Endothelial cell of umbilical vein (primary cell): ENCODE data around the gene ACSL6. TPM values are rescaled to one million over a fixed set of nuclear protein-coding genes. Genes with fewer than 3 reads are reported as not detected.

ENCODE experiments used
- BruUV-seq: library from RNA; stranded (reverse); fragments of 400-500 nt; replicated peaks from 2 replicates; lab custom pipeline; 2021; lab: Mats Ljungman, UMichigan
- CTCF ChIA-PET: fragments of 300-600, 350-600 bp; sonication (Branson Sonifier 250); formaldehyde crosslinking; loops from one replicate; lab custom pipeline; 2021; ENCODE audit warnings: antibody characterized with exemption, inconsistent platforms; lab: Charles Lee
- POLR2A ChIA-PET: fragments of 300-600, 350-600 bp; sonication (Branson Sonifier 250); formaldehyde crosslinking; loops from one replicate; lab custom pipeline; 2021; ENCODE audit warnings: antibody characterized with exemption, inconsistent platforms; lab: Charles Lee
- DNase-seq: peaks from one replicate; pipeline ENCODE4 v3.0.0-alpha.2; 2011; ENCODE audit warnings: low read depth, low spot score
- FAIRE-seq: peaks from 2 replicates; lab custom pipeline; 2011; peaks lifted over from hg19 to GRCh38; lab: Jason Lieb, UNC
- H2AFZ ChIP-seq: 2 replicates; pipeline ENCODE4 v1.6.0; 2012; ENCODE audit warnings: low read depth, low read length, control low read depth, inconsistent platforms
- H3K27ac ChIP-seq: 2 replicates; pipeline ENCODE4 v1.5.1; 2011; ENCODE audit warnings: low read depth, mild to moderate bottlenecking, control low read depth, low read length, moderate library complexity; ENCODE audit not compliant: insufficient read depth
- H3K27me3 ChIP-seq, 2 experiments: 2 replicates each; pipeline versions ENCODE4 v1.6.0 to v1.6.1; 2011; ENCODE audit warnings: low read length in 2 of 2, mixed read lengths in 1 of 2; ENCODE audit not compliant: control insufficient read depth in 2 of 2, insufficient read depth in 2 of 2
- H3K36me3 ChIP-seq, 2 experiments: 2 replicates in 1 of 2; 3 replicates in 1 of 2; pipeline ENCODE4 v1.5.1; 2011; ENCODE audit warnings: low read length in 2 of 2, mild to moderate bottlenecking in 1 of 2, moderate library complexity in 1 of 2; ENCODE audit not compliant: control insufficient read depth in 2 of 2, insufficient read depth in 2 of 2; ENCODE audit errors: extremely low read depth in 1 of 2
- H3K4me1 ChIP-seq: 3 replicates; pipeline ENCODE4 v1.5.1; 2011; ENCODE audit warnings: mild to moderate bottlenecking, low read length; ENCODE audit not compliant: control insufficient read depth, insufficient read depth; ENCODE audit errors: extremely low read depth
- H3K4me2 ChIP-seq: 2 replicates; pipeline ENCODE4 v1.6.1; 2011; ENCODE audit warnings: low read length, control low read depth, mixed read lengths; ENCODE audit not compliant: insufficient read depth
- H3K4me3 ChIP-seq, 3 experiments: fragments of 200-600 bp in 1 of 3; sonication (generic), shearing (Covaris generic) in 1 of 3; replicated peaks in 1 of 3; 2 replicates each; pipeline ENCODE4 v1.5.1; 2011 to 2016; ENCODE audit warnings: control low read depth in 3 of 3, low read length in 3 of 3, mild to moderate bottlenecking in 2 of 3, inconsistent platforms in 1 of 3, low read depth in 1 of 3, moderate library complexity in 1 of 3; ENCODE audit not compliant: insufficient read depth in 1 of 3
- H3K79me2 ChIP-seq: 2 replicates; pipeline ENCODE4 v1.6.0; 2012; ENCODE audit warnings: low read length, inconsistent platforms; ENCODE audit not compliant: control insufficient read depth, insufficient read depth
- H3K9ac ChIP-seq: replicated peaks from 2 replicates; pipeline ENCODE3; 2011; ENCODE audit warnings: low read length, control low read depth; ENCODE audit not compliant: insufficient read depth; ENCODE audit errors: extremely low read depth
- H3K9me1 ChIP-seq: replicated peaks from 3 replicates; pipeline ENCODE4 v1.6.0; 2011; ENCODE audit warnings: mild to moderate bottlenecking, low read length; ENCODE audit not compliant: control insufficient read depth, insufficient read depth; ENCODE audit errors: extremely low read depth
- H3K9me3 ChIP-seq: replicated peaks from 2 replicates; pipeline ENCODE4 v1.5.1; 2012; ENCODE audit warnings: low read length, inconsistent platforms; ENCODE audit not compliant: control insufficient read depth, insufficient read depth
- H4K20me1 ChIP-seq: replicated peaks from 2 replicates; pipeline ENCODE3; 2011; ENCODE audit warnings: mild to moderate bottlenecking, low read length; ENCODE audit not compliant: control insufficient read depth, insufficient read depth; ENCODE audit errors: extremely low read depth
- EZH2 ChIP-seq: IDR thresholded peaks from 2 replicates; pipeline ENCODE4 v1.6.1; 2012; ENCODE audit warnings: borderline replicate concordance, low read depth, mild to moderate bottlenecking, moderate library complexity, low read length, inconsistent platforms; ENCODE audit not compliant: severe bottlenecking
- FOS ChIP-seq: IDR thresholded peaks from 2 replicates; pipeline ENCODE4 v1.6.1; 2011; ENCODE audit warnings: mild to moderate bottlenecking, low read length, moderate library complexity, borderline replicate concordance; ENCODE audit not compliant: insufficient read depth
- GATA2 ChIP-seq: IDR thresholded peaks from 2 replicates; pipeline ENCODE4 v1.7.0; 2011; ENCODE audit warnings: low read depth, mild to moderate bottlenecking, moderate library complexity, mixed read lengths, low read length; ENCODE audit not compliant: insufficient read length, insufficient read depth
- JUN ChIP-seq: IDR thresholded peaks from 2 replicates; pipeline ENCODE4 v1.6.1; 2011; ENCODE audit warnings: borderline replicate concordance, low read depth; ENCODE audit not compliant: insufficient read length, insufficient read depth
- MAX ChIP-seq: IDR thresholded peaks from 2 replicates; pipeline ENCODE4 v1.6.1; 2011; ENCODE audit not compliant: insufficient read depth, insufficient read length
- MYC ChIP-seq: IDR thresholded peaks from one replicate; pipeline ENCODE4 v1.6.1; 2011; ENCODE audit warnings: mild to moderate bottlenecking, low read depth, low read length
- POLR2A ChIP-seq: IDR thresholded peaks from 2 replicates; pipeline ENCODE4 v1.6.1; 2012; ENCODE audit warnings: low read depth, mild to moderate bottlenecking, control low read depth, low read length
- POLR2AphosphoS5 ChIP-seq: IDR thresholded peaks from 2 replicates; pipeline ENCODE4 v1.6.1; 2012; ENCODE audit warnings: low read depth, mild to moderate bottlenecking, control low read depth, low read length, moderate library complexity; ENCODE audit not compliant: insufficient read depth
- dilution Hi-C: fragments of 300-500 bp; cut with MboI; formaldehyde crosslinking; loops from one replicate; pipeline ENCODE4 v1.15.0; 2019; ENCODE audit warnings: low sequenced_read_pairs; ENCODE audit not compliant: extremely low pct_ligation_motif_present
- intact Hi-C: fragments of 100-400 bp; cut with micrococcal nuclease; formaldehyde crosslinking; loops from one replicate; pipeline ENCODE4 v1.10.0; 2022
- polyA plus RNA-seq, 4 experiments: library from polyadenylated mRNA; depleted of rRNA in 3 of 4; stranded (reverse) in 3 of 4; unstranded in 1 of 4; fragments of >200 nt; gene quantifications; 2 replicates each; pipeline versions ENCODE4 v1.2.1 to v1.2.3, GENCODE V29; 2011 to 2012; ENCODE audit warnings: missing spikeins in 1 of 4
- total RNA-seq: library from RNA; stranded (reverse); gene quantifications from 2 replicates; pipeline ENCODE4 v1.2.3, GENCODE V29; 2021
- TF ChIP-seq, protein P1 (sequence below), 2 donors: IDR thresholded peaks; 1 replicate in 1 of 2; 2 replicates in 1 of 2; pipeline ENCODE4 v1.5.1; 2011; ENCODE audit warnings: low read length in 2 of 2, mild to moderate bottlenecking in 2 of 2, moderate library complexity in 2 of 2, control low read depth in 1 of 2, inconsistent platforms in 1 of 2, low read depth in 1 of 2; ENCODE audit not compliant: insufficient read depth in 1 of 2; ENCODE audit errors: extremely low read depth in 1 of 2

Gene ACSL6
- total and polyA plus RNA-seq, 2 donors (not counting 3 experiments of a cell fraction or from before 2014, with no cell fraction given): not detected

- Histone ChIP-seq H3K9ac (no peak overlapping the region), H3K79me2 (no peaks in the 10 kb centered on the region), H3K4me2 (no peak overlapping the region), H2AFZ (no peak overlapping the region), H3K27ac (no peak overlapping the region), H3K9me3 (no peaks in the 10 kb centered on the region), H3K36me3 (no peaks in the 10 kb centered on the region), H3K4me3 (no peak overlapping the region), H3K9me1 (no peaks in the 10 kb centered on the region), H4K20me1 (no peaks in the 10 kb centered on the region), H3K4me1 (no peaks in the 10 kb centered on the region), H3K27me3 (no peaks in the 10 kb centered on the region)
- dilution Hi-C loops: no loop called here
- ChIA-PET POLR2A (no interaction called here), CTCF (no interaction called here)
- DNase-seq (no peak), FAIRE-seq (no peak)
- TF ChIP-seq MYC (no peak), JUN (no peak), POLR2AphosphoS5 (no peak), MAX (no peak), GATA2 (no peak), FOS (no peak), POLR2A (no peak), EZH2 (no peak)
- TF ChIP-seq, protein P1, sequence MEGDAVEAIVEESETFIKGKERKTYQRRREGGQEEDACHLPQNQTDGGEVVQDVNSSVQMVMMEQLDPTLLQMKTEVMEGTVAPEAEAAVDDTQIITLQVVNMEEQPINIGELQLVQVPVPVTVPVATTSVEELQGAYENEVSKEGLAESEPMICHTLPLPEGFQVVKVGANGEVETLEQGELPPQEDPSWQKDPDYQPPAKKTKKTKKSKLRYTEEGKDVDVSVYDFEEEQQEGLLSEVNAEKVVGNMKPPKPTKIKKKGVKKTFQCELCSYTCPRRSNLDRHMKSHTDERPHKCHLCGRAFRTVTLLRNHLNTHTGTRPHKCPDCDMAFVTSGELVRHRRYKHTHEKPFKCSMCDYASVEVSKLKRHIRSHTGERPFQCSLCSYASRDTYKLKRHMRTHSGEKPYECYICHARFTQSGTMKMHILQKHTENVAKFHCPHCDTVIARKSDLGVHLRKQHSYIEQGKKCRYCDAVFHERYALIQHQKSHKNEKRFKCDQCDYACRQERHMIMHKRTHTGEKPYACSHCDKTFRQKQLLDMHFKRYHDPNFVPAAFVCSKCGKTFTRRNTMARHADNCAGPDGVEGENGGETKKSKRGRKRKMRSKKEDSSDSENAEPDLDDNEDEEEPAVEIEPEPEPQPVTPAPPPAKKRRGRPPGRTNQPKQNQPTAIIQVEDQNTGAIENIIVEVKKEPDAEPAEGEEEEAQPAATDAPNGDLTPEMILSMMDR (IDR thresholded peaks at IDR 0.05; ENCODE audit: extremely low read depth in 1 of 2, insufficient read depth in 1 of 2, low read depth in 1 of 2, low read length in 2 of 2): no peak
- no TSS peak for BruUV-seq
- intact Hi-C loops: no loop called here
These were observed 45.5 kb downstream of the ACSL6 start for GRCh38 chr5:131965826-131966415.
